ENCODE data around the gene PGLYRP1.

GRCh38 chr19:46065486-46066071 is 42.7 kb upstream of the PGLYRP1 start:
- no peak for TF ChIP-seq CTCF (IDR thresholded peaks at IDR 0.05; ENCODE audit: insufficient read depth, low read depth, low read length)
- no peak for TF ChIP-seq EZH2 (IDR thresholded peaks at IDR 0.05; ENCODE audit: insufficient read depth, low read length)

Data from astrocyte (in vitro differentiated cells and primary cell).